NB4 (cell line): ENCODE measurements around the gene STK32B.

ENCODE experiments used
- DNase-seq: peaks from one replicate; pipeline ENCODE4 v3.0.0; 2010; ENCODE audit warnings: low read depth
- H3K4me3 ChIP-seq: one replicate; pipeline ENCODE4 v1.5.1; 2011; ENCODE audit warnings: mild to moderate bottlenecking, low read depth, low read length, moderate library complexity
- MYC ChIP-seq: IDR thresholded peaks from 2 replicates; pipeline ENCODE4 v1.6.1; 2011; ENCODE audit warnings: low read depth, low read length
- POLR2A ChIP-seq: IDR thresholded peaks from 2 replicates; pipeline ENCODE4 v1.6.1; 2011; ENCODE audit warnings: mild to moderate bottlenecking; ENCODE audit not compliant: insufficient read length; ENCODE audit errors: extremely low read depth
- TF ChIP-seq, protein P1 (sequence below): IDR thresholded peaks from one replicate; pipeline ENCODE4 v1.5.1; 2012; ENCODE audit warnings: low read depth, low read length
- TF ChIP-seq, protein P2 (sequence below): IDR thresholded peaks from 2 replicates; pipeline ENCODE4 v1.6.1; 2011; ENCODE audit warnings: low read depth, low read length

The STK32B gene

DNA sequence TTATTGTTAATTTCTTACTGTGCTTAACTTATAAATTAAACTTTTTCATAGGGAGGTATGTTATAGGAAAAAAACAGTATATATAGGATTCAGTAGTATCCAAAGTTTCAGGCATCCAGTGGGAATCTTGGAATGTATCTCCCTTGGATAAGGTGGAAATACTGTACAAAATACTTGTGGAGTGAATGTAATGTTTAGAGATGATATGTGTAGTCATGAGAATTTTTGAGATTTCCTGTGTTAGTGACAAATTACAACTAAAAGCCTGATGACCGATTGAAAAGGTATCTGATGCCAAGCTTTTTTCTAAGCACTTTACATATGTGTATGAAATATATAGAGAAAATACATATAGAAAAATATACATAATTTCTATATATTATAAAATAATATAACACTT, 69.2 kb downstream of the STK32B start:
- H3K4me3 ChIP-seq, result no peak overlapping the region
- no peak for TF ChIP-seq MYC
- TF ChIP-seq, protein P1, sequence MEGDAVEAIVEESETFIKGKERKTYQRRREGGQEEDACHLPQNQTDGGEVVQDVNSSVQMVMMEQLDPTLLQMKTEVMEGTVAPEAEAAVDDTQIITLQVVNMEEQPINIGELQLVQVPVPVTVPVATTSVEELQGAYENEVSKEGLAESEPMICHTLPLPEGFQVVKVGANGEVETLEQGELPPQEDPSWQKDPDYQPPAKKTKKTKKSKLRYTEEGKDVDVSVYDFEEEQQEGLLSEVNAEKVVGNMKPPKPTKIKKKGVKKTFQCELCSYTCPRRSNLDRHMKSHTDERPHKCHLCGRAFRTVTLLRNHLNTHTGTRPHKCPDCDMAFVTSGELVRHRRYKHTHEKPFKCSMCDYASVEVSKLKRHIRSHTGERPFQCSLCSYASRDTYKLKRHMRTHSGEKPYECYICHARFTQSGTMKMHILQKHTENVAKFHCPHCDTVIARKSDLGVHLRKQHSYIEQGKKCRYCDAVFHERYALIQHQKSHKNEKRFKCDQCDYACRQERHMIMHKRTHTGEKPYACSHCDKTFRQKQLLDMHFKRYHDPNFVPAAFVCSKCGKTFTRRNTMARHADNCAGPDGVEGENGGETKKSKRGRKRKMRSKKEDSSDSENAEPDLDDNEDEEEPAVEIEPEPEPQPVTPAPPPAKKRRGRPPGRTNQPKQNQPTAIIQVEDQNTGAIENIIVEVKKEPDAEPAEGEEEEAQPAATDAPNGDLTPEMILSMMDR, result no peak
- TF ChIP-seq, protein P2, sequence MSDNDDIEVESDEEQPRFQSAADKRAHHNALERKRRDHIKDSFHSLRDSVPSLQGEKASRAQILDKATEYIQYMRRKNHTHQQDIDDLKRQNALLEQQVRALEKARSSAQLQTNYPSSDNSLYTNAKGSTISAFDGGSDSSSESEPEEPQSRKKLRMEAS, result no peak
- no peak for TF ChIP-seq POLR2A
- DNase-seq, result no peak

- H3K4me3 ChIP-seq, result no peak overlapping the region
- no peak for TF ChIP-seq MYC
- TF ChIP-seq, protein P2, result no peak
- TF ChIP-seq POLR2A, result no peak
- TF ChIP-seq, protein P1, result no peak
- no peak for DNase-seq
These were observed 70.8 kb downstream of the STK32B start for GRCh38 chr4:5122114-5122513.

GRCh38 chr4:5124876-5125275, 73.6 kb downstream of the STK32B start:
- H3K4me3 ChIP-seq, result no peak overlapping the region
- TF ChIP-seq, protein P2, result no peak
- TF ChIP-seq, protein P1, result no peak
- DNase-seq, result no peak

DNA sequence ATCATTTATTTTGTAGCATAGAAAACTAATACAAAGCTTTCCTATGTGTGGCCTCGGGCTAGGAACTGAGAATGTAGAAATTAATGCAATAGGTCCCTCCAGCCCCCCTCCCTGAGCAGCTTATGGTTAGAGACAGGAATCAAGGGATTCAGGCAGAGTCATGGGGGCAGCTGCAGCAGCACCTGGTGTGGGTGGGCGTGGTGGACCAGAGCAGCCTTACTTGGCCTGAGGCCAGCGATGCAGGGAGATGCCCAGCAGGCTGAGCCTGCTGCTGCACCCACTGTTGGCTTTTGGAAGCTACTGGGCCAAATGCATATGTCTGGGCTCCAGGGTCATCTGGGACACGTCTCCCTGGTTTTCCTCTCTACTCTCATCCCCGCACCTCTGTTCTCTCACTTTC, 74.0 kb downstream of the STK32B start:
- DNase-seq, result no peak
- TF ChIP-seq, protein P2, result no peak
- no peak for TF ChIP-seq POLR2A
- TF ChIP-seq, protein P1, result no peak
- TF ChIP-seq MYC, result no peak
- H3K4me3 ChIP-seq, result no peak overlapping the region

GRCh38 chr4:5126231-5126630, 75.0 kb downstream of the STK32B start:
- DNase-seq, result no peak
- TF ChIP-seq POLR2A, result no peak
- TF ChIP-seq, protein P2, result no peak
- TF ChIP-seq, protein P1, result no peak
- no peak for TF ChIP-seq MYC

DNA sequence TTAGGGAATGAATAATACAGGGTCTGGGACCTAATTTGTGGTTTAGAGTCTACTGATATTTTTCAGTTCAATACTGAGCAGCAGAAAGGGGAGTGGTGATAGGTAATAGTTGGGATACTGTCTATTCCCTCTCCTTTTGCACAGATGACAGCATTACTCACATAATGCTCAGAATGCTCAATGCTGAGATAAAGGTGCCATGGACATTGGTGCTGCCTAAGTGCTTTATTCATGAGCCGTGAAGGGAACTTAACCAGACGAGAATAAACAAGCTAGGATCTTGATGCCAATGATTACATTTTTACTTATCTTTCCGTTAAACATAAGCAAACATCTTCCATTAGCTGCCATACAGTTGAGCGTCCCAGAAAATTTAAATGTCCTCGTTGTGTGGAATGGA, 75.6 kb downstream of the STK32B start:
- DNase-seq, result no peak
- TF ChIP-seq, protein P2, result no peak
- H3K4me3 ChIP-seq, result no peak overlapping the region

More at GRCh38 chr4:5126231-5126630, 75.0 kb downstream of the STK32B start:
- no peak overlapping the region for H3K4me3 ChIP-seq
